IPS-18a (cell line): ENCODE measurements around the gene ANGPTL4.

Experiments used
- H3K27ac ChIP-seq: one replicate; pipeline ENCODE4 v1.5.1; 2013; ENCODE audit warnings: low read length
- H3K27me3 ChIP-seq: one replicate; pipeline ENCODE4 v1.6.1; 2013; ENCODE audit warnings: mild to moderate bottlenecking, low read length; ENCODE audit not compliant: control insufficient read depth, insufficient read depth
- H3K36me3 ChIP-seq: one replicate; pipeline ENCODE4 v1.6.1; 2013; ENCODE audit warnings: low read depth, low read length; ENCODE audit not compliant: control insufficient read depth
- H3K4me1 ChIP-seq: one replicate; pipeline ENCODE4 v1.6.1; 2013; ENCODE audit warnings: low read depth, low read length; ENCODE audit not compliant: control insufficient read depth
- H3K4me3 ChIP-seq: one replicate; pipeline ENCODE4 v1.5.1; 2013; ENCODE audit warnings: low read length
- H3K9ac ChIP-seq: one replicate; pipeline ENCODE4 v1.6.1; 2013; ENCODE audit warnings: mild to moderate bottlenecking, low read length, moderate library complexity
- H3K9me3 ChIP-seq: one replicate; pipeline ENCODE4 v1.6.1; 2013; ENCODE audit warnings: low read depth, low read length; ENCODE audit not compliant: control insufficient read depth

The ANGPTL4 gene

DNA sequence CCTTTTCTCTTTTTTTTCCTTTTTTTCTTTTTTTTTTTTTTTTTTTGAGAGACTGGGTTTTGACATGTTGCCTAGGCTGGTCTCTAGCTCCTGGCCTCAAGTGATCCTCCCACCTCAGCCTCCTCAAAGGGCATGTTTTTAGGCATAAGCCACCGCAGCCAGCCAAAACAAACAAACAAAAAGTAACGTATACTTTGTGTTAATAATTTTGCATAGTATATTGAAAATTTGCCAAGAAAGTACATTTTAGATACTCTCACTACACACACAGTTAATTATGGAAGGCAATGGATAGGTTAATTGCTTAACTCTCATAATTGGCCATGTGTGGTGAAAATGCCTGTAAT lies 24.6 kb downstream of the ANGPTL4 start:
- Histone ChIP-seq H3K27ac (no peak overlapping the region), H3K36me3 (no peaks in the 10 kb centered on the region), H3K9ac (no peak overlapping the region), H3K4me3 (no peak overlapping the region), H3K9me3 (no peaks in the 10 kb centered on the region), H3K4me1 (peaks cover 4% of the 10 kb centered on the region), H3K27me3 (no peaks in the 10 kb centered on the region)

GRCh38 chr19:8389891-8390616 lies 26.1 kb downstream of the ANGPTL4 start, which contains the start of gene RAB11B:
Gene RAB11B, plus strand, starts transcription at chr19:8390360. Its CDS starts 57 bp downstream, at chr19:8390417.
- Histone ChIP-seq H3K9ac (peak within 1 kb of the TSS; percentile 99), H3K9me3 (no peaks in the 10 kb centered on the region), H3K4me3 (peak within 1 kb of the TSS; percentile 91), H3K4me1 (peaks cover 4% of the 10 kb centered on the region), H3K36me3 (no peaks in the 10 kb centered on the region), H3K27ac (peak within 1 kb of the TSS; percentile 92), H3K27me3 (no peaks in the 10 kb centered on the region)

DNA sequence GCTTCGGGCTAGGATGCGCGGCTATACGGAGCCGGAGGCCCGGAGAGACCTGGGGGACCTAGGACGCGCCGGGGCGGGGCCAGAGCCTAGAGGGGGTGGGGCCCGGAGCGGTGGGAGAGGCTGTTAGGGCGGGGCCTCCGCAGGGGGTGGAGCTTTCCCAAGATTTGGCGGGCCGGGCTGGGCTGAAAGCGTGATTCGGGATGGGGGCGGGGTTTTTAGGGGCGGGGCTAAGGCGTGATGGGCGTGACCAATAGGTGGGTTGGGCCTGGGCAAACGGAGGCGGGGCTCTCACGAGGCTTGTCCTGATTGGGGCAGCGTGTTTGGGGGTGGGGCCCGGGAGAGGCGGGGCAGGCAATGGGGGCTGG lies 26.6 kb downstream of the ANGPTL4 start:
- H3K36me3 ChIP-seq, result no peaks in the 10 kb centered on the region
- H3K4me3 ChIP-seq, result peak overlapping the region; percentile 91
- no peaks in the 10 kb centered on the region for H3K9me3 ChIP-seq
- peaks cover 4% of the 10 kb centered on the region for H3K4me1 ChIP-seq
- H3K9ac ChIP-seq, result peak overlapping the region; percentile 99
- H3K27ac ChIP-seq, result peak overlapping the region; percentile 92
- no peaks in the 10 kb centered on the region for H3K27me3 ChIP-seq

DNA sequence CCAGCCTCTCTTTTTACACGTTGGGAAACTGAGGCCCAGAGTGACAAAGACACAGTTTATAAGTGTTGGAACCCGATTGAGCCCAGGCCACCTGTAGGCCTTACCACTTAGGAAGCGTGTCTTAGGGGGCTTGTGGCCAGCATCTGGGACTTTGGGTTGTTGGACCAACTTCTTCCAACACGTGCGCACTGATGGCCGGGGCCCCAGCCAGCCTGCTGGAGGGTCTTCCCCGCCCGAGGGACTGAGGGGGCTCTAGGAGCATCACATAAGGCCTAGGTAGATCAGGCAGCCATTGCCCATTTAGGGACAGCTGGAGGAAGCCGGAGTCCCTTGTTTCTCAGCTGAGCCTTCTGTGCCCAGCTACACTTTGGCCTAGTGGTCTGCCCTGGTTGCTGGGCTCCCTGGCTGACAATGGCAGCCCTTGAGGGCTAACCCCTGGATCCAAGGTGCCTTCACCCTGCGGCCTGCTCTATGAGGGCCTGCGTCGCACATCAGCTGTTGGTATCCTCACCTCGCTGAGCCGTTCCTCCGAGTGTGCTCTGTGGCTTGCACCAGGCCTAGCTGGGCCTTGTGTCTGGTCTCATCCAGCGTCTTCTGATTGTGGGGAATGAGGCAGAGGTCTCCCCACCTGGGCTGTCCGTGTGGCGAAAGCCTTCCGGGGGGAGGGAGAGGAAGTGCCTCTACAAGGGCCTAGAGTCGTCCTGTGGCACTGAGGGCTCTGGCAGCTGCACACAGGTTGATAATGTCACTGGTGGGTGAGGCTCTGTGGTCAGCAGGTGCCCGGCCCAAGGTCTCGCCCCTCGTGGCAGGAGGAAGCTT lies 27.5 kb downstream of the ANGPTL4 start:
- no peaks in the 10 kb centered on the region for H3K9me3 ChIP-seq
- H3K9ac ChIP-seq, result no peak overlapping the region
- H3K27ac ChIP-seq, result no peak overlapping the region
- H3K4me3 ChIP-seq, result peak overlapping the region; percentile 48
- H3K4me1 ChIP-seq, result peaks cover 4% of the 10 kb centered on the region
- H3K27me3 ChIP-seq, result no peaks in the 10 kb centered on the region
- H3K36me3 ChIP-seq, result no peaks in the 10 kb centered on the region

- H3K4me1 ChIP-seq, result peaks cover 4% of the 10 kb centered on the region
- H3K4me3 ChIP-seq, result no peak overlapping the region
- no peaks in the 10 kb centered on the region for H3K27me3 ChIP-seq
- H3K9ac ChIP-seq, result no peak overlapping the region
- no peaks in the 10 kb centered on the region for H3K36me3 ChIP-seq
- H3K9me3 ChIP-seq, result no peaks in the 10 kb centered on the region
- no peak overlapping the region for H3K27ac ChIP-seq
These were observed 28.1 kb downstream of the ANGPTL4 start for GRCh38 chr19:8392017-8392591.

GRCh38 chr19:8393192-8393870 lies 29.4 kb downstream of the ANGPTL4 start:
- Histone ChIP-seq H3K9me3 (no peaks in the 10 kb centered on the region), H3K4me1 (peaks cover 4% of the 10 kb centered on the region), H3K27me3 (no peaks in the 10 kb centered on the region), H3K36me3 (no peaks in the 10 kb centered on the region), H3K27ac (no peak overlapping the region), H3K9ac (no peak overlapping the region), H3K4me3 (no peak overlapping the region)

GRCh38 chr19:8393871-8394250 lies 29.9 kb downstream of the ANGPTL4 start:
- Histone ChIP-seq H3K4me1 (peaks cover 4% of the 10 kb centered on the region), H3K27ac (no peak overlapping the region), H3K4me3 (no peak overlapping the region), H3K9ac (no peak overlapping the region), H3K36me3 (no peaks in the 10 kb centered on the region), H3K27me3 (no peaks in the 10 kb centered on the region), H3K9me3 (no peaks in the 10 kb centered on the region)

- H3K4me1 ChIP-seq, result peaks cover 4% of the 10 kb centered on the region
- H3K4me3 ChIP-seq, result no peak overlapping the region
- no peaks in the 10 kb centered on the region for H3K9me3 ChIP-seq
- no peak overlapping the region for H3K9ac ChIP-seq
- no peaks in the 10 kb centered on the region for H3K27me3 ChIP-seq
- H3K36me3 ChIP-seq, result no peaks in the 10 kb centered on the region
- H3K27ac ChIP-seq, result no peak overlapping the region
These were observed 31.7 kb downstream of the ANGPTL4 start for GRCh38 chr19:8395621-8396082.

DNA sequence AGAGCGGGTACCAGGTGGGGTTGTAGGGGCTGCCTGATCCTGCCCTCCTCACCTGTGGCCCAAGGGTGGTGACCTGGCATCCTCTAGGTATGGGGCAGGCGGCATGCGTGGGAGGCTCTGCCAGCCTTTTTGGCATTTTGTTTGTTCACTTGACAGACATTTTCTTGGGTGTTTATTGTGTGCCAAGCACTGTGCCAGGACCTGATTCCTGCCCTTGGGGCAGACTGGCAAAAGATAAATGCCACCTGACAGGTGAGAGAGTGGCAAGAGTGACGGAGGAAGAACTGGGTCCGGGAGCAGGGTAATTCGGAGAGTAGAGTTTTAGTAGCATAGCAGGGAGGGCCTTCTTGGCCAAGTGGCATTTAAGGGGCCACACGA lies 32.2 kb downstream of the ANGPTL4 start:
- no peak overlapping the region for H3K27ac ChIP-seq
- peaks cover under 1% of the 10 kb centered on the region for H3K4me1 ChIP-seq
- no peaks in the 10 kb centered on the region for H3K9me3 ChIP-seq
- H3K36me3 ChIP-seq, result no peaks in the 10 kb centered on the region
- no peaks in the 10 kb centered on the region for H3K27me3 ChIP-seq
- H3K9ac ChIP-seq, result no peak overlapping the region
- H3K4me3 ChIP-seq, result no peak overlapping the region

GRCh38 chr19:8396563-8397203 lies 32.7 kb downstream of the ANGPTL4 start:
- no peak overlapping the region for H3K27ac ChIP-seq
- no peaks in the 10 kb centered on the region for H3K36me3 ChIP-seq
- no peaks in the 10 kb centered on the region for H3K4me1 ChIP-seq
- H3K9ac ChIP-seq, result no peak overlapping the region
- no peaks in the 10 kb centered on the region for H3K9me3 ChIP-seq
- no peak overlapping the region for H3K4me3 ChIP-seq
- no peaks in the 10 kb centered on the region for H3K27me3 ChIP-seq

DNA sequence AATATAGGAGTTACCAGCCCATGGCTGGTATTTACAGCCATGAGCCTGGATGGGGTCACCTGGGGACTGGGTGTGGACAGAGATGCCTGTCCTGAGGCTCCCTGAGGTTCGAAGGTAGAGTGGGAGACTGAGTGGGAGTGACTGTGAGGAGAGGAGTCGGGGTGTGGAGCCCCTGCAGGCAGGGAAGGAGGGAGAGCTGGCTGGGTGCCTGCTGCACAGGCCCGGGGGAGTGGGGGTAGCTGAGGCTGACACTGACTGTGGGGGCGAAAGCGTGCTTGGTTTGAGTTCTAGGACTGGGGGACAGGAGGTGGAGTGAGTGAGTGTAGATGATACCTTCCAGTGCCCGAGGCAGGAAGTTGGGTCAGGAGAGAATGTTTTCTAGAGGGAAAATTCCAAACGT lies 33.3 kb downstream of the ANGPTL4 start:
- Histone ChIP-seq H3K4me3 (no peak overlapping the region), H3K9ac (no peak overlapping the region), H3K36me3 (no peaks in the 10 kb centered on the region), H3K4me1 (no peaks in the 10 kb centered on the region), H3K27me3 (no peaks in the 10 kb centered on the region), H3K9me3 (no peaks in the 10 kb centered on the region), H3K27ac (no peak overlapping the region)
